ENCODE results near the gene FOXP1. TPM values are rescaled to one million over a fixed set of nuclear protein-coding genes. Genes with fewer than 3 reads are reported as not detected.

Gene FOXP1
- total RNA-seq, 4 donors from 2014 or later: 54.2 to 152 (median 129) TPM

- TF ChIP-seq CTCF (IDR thresholded peaks at IDR 0.05): no peak
- H3K27me3 ChIP-seq: no peaks in the 10 kb centered on the region
- intact Hi-C loops (cut with DNase I; ENCODE audit: low total_unique reads): no loop called here
- no peaks in the 10 kb centered on the region for H3K9me3 ChIP-seq
- H3K27ac ChIP-seq: no peak overlapping the region
- H3K4me3 ChIP-seq: no peak overlapping the region
- DNase-seq: no peak
- no peaks in the 10 kb centered on the region for H3K36me3 ChIP-seq
- no peaks in the 10 kb centered on the region for H3K4me1 ChIP-seq
These were observed 351.8 kb downstream of the FOXP1 start for GRCh38 chr3:71231680-71232079.

GRCh38 chr3:71229905-71230657 lies 353.4 kb downstream of the FOXP1 start:
- no peaks in the 10 kb centered on the region for H3K27me3 ChIP-seq
- DNase-seq: no peak
- no peaks in the 10 kb centered on the region for H3K9me3 ChIP-seq
- H3K4me1 ChIP-seq: no peaks in the 10 kb centered on the region
- TF ChIP-seq CTCF (IDR thresholded peaks at IDR 0.05): no peak
- TF ChIP-seq POLR2A (IDR thresholded peaks at IDR 0.05): no peak
- no peaks in the 10 kb centered on the region for H3K36me3 ChIP-seq
- intact Hi-C loops (cut with DNase I; ENCODE audit: low total_unique reads): no loop called here
- H3K4me3 ChIP-seq: no peak overlapping the region
- H3K27ac ChIP-seq: no peak overlapping the region

GRCh38 chr3:71228156-71228866 lies 355.2 kb downstream of the FOXP1 start:
- Histone ChIP-seq H3K27me3 (no peaks in the 10 kb centered on the region), H3K27ac (no peak overlapping the region), H3K36me3 (no peaks in the 10 kb centered on the region), H3K4me1 (no peaks in the 10 kb centered on the region), H3K9me3 (no peaks in the 10 kb centered on the region), H3K4me3 (no peak overlapping the region)
- intact Hi-C loops (cut with DNase I; ENCODE audit: low total_unique reads): no loop called here
- no peak for TF ChIP-seq POLR2A (IDR thresholded peaks at IDR 0.05)
- TF ChIP-seq CTCF (IDR thresholded peaks at IDR 0.05): no peak
- DNase-seq: no peak

- no peaks in the 10 kb centered on the region for H3K27me3 ChIP-seq
- intact Hi-C loops (cut with DNase I; ENCODE audit: low total_unique reads): no loop called here
- no peak overlapping the region for H3K4me3 ChIP-seq
- no peak for DNase-seq
- TF ChIP-seq POLR2A (IDR thresholded peaks at IDR 0.05) (no peak), CTCF (IDR thresholded peaks at IDR 0.05) (no peak)
- H3K36me3 ChIP-seq: no peaks in the 10 kb centered on the region
- no peak overlapping the region for H3K27ac ChIP-seq
- H3K4me1 ChIP-seq: no peaks in the 10 kb centered on the region
- H3K9me3 ChIP-seq: no peaks in the 10 kb centered on the region
These were observed 356.3 kb downstream of the FOXP1 start for GRCh38 chr3:71227270-71227661.

GRCh38 chr3:71226565-71227269 lies 356.8 kb downstream of the FOXP1 start:
- Histone ChIP-seq H3K9me3 (no peaks in the 10 kb centered on the region), H3K36me3 (no peaks in the 10 kb centered on the region), H3K27ac (peak overlapping the region; percentile 39 to 43), H3K4me3 (no peak overlapping the region), H3K4me1 (no peaks in the 10 kb centered on the region), H3K27me3 (no peaks in the 10 kb centered on the region)
- no peak for DNase-seq
- no peak for TF ChIP-seq POLR2A (IDR thresholded peaks at IDR 0.05)
- TF ChIP-seq CTCF (IDR thresholded peaks at IDR 0.05): no peak
- intact Hi-C loops (cut with DNase I; ENCODE audit: low total_unique reads): no loop called here

Measured in uterus (tissue), 4 donors.